Activated CD8-positive, alpha-beta memory T cell treated with anti-CD3 and anti-CD28 coated beads for 4 hours (primary cell): ENCODE results near the gene TMEM184C.

Experiments used
- DNase-seq, 2 donors: peaks; one replicate each; pipeline ENCODE4 v3.0.0-alpha.2; 2020; ENCODE audit warnings: low read depth in 2 of 2

Gene TMEM184C

DNA sequence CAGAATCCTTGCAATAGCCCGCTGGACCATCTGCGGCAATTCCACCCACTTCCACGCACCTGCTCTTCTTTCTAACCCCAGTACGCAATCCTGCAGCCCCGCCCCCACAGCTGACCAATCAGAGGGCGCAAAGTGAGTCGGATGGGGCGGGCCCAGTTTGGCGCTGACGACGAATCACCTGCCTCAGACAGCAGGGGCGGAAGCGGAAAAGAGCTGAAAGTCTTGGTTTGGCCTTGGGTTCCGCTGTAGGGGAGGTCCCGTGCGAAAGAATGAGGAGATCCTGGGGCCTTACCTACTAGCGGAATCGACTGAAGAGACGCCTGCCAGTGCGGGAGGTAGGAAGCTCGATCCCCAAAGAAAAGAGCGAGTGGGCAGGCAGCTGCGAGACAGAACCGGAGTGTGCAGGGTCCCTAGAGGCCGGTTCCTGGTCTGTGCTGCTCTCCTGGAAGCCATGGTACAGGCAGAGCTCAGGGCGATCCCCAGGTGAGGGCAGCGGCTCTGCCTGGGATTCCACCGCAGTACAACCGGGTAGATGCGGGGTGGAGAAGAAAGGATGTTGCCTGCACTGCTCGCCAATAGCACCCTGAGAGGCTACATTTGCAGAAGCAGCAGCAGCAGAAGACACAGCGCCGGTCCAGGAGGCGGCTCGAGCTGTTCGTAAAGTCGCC is at the start of gene TMEM184C:
Gene TMEM184C, plus strand, starts transcription at position 225 of the 668 bp plus-strand sequence. CDS start 560 bp downstream, outside the sequence.
- DNase-seq = peak; percentile 97

DNA sequence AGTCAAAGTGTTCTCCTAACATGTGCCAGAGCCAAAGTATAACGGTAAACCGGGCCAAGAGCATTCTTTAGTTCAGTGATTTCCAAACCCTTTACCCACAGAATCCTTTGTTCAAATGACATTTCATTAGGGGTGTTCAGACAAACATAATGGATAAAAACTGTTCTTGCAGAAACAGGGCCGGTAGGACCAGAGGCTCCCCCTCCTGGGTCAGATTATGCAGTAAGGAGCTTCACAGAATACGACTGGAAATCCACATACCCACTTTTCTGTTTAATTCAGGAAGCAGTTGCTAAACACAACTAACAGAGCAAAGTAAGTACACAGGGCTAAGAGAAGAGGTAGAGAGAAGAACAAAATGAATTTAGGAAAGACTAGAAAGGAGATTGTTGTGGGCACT is 46.6 kb upstream of the TMEM184C start:
- no peak for DNase-seq

- no peak for DNase-seq
Measured at GRCh38 chr4:147571036-147571770, 46.0 kb upstream of the TMEM184C start.

GRCh38 chr4:147576084-147576483 is 41.1 kb upstream of the TMEM184C start:
- DNase-seq = no peak

DNA sequence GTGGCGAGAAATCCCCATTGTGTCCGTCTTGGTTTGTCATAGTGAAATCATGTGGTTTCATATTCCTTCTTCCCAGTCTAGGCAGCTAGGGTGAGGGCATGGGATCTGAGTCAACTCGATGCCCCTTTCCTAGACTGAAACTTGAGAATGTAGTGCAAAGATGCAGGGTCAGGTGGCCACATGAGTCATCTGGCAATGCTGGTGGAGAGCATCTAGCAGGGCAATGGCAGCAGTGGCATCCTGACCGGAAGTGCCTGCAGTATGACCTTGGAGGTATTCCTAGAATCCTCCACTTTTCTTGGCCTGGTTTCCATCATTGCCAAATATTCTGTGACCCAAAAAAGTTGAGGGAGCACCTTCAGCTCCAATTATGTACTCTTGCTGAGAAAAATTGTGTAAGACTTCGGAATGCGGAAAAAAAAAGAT is 39.1 kb upstream of the TMEM184C start:
- no peak for DNase-seq

DNA sequence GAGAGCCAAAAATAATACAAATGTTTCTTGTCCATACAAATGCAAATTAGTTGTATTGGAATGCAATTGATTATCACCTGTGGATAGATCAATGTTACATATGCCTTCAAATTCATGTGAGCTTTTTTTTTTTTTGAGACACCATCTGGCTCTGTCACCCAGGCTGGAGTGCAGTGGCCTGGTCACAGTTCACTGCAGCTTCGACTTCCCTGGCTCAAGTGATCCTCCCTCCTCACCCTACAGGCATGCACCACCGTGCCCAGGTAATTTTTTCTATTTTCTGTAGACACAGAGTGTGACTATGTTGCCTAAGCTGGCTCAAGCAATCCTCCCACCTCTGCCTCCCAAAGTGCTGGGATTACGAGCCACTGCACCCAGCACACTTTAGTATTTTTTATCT is 38.6 kb upstream of the TMEM184C start:
- no peak for DNase-seq

DNA sequence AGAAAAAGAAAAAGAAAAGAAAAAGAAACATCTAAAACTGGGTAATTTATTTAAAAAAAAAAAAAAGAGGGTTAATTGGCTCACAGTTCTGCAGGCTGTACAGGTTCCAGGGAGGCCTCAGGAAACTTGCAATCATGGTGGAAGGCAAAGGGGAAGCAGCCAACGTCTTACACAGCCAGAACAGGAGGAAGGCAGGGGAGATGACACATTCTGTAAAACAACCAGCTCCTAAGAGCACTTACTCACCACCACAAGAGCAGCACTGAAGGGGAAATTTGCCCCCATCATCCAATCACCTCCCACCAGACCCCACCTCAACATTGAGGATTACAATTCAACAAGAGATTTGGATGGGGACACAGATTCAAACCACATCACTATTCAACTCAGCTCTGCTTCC is 36.8 kb upstream of the TMEM184C start:
- DNase-seq = no peak

- no peak for DNase-seq
Measured at GRCh38 chr4:147581606-147582350, 35.4 kb upstream of the TMEM184C start.

- DNase-seq = no peak
Measured at GRCh38 chr4:147582386-147583060, 34.7 kb upstream of the TMEM184C start.

- DNase-seq = no peak
Measured at GRCh38 chr4:147583876-147584275, 33.3 kb upstream of the TMEM184C start.

GRCh38 chr4:147586032-147586431 is 31.2 kb upstream of the TMEM184C start:
- DNase-seq = no peak

DNA sequence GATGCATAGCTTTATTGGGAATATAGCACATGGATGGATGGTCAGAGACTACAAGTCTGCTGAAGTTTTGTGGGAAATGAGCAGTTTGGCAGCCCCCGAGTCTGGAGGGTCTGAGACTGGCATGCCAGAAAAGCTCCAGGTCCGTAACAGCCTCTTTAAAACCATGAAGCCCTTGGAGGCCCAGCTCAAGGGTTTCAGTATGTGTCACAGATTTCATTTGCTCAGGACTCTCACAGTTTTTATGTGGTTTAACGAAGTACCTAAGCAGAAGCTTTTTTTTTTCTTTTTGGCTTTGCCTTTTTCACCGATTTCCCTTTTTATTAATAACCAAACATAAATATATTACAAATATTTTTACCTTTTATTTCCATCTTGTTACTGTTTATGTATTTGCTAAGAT is 30.6 kb upstream of the TMEM184C start:
- DNase-seq = no peak

- no peak for DNase-seq
Measured at GRCh38 chr4:147587041-147587440, 30.2 kb upstream of the TMEM184C start.

DNA sequence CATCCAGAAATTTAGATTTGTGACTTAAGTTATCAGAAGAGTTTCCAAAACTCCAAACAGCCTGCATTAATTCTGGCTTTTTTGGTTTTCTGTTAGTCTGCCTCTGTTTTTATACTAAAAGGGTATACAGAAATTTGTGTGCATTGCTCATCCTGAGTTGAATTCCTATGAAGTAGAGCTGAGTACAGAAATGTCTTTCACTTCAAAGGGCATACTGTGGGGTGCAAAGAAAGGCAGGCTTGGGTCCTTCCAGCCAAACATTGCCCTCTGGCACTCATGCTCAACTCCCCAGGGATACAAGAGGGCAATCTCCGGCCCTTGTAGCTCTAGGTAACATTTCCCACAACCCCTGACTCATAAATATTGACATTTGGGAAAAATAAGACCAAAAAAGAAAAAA is 27.6 kb upstream of the TMEM184C start:
- no peak for DNase-seq

DNA sequence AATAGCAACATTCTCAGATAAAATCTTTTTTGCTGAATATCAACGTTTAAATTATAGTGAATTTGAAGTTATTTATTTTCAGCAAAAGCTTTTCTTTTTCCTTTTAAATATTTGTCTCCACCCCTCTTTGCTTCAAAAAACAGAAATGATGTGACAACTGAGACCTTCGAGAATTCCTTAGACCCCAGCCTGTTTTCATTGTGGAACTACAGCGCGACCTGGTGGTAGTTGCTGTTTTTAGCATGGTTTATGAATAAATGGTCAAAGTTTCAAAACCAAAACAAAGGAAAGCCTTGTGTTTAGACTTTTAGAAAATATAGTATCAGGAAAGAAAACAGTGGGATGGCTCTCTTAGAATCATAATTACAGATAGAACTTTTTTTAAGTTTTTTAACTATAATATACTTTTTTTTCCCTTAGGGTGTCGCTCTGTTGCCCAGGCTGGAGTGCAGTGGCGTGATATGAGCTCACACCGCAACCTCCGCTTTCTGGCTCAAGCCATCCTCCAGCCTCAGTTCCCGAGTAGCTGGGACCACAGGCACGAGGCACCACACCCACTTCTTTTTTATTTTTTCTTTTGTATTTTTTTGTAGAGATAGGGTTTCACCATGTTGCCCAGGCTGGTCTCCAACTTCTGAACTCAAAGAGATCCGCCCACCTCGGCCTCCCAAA is 26.8 kb upstream of the TMEM184C start:
- DNase-seq = peak in 1 of 2 donors; percentile 5

- DNase-seq = no peak
Measured at GRCh38 chr4:147591106-147591505, 26.1 kb upstream of the TMEM184C start.

GRCh38 chr4:147594107-147594506 is 23.1 kb upstream of the TMEM184C start:
- DNase-seq = no peak

- DNase-seq = no peak
Measured at GRCh38 chr4:147594578-147594977, 22.6 kb upstream of the TMEM184C start.

DNA sequence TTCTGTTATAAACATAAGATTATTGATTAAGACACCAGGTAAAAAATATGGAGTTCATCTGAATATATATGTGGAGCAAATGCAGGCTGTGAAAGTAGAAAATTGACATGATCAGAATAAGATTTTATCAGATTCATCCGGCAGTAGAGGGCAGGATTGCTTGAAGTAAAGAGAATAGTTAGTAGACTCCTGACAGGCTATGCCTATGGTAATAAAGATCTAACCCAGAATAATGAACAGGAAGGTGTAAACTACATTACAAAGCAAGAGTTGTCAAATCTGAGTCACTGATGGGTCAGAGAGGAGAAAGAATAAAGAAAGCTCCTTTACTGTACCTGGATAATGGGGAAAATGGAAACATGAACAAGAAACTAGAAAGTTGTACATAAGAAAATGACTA is 20.8 kb upstream of the TMEM184C start:
- no peak for DNase-seq

DNA sequence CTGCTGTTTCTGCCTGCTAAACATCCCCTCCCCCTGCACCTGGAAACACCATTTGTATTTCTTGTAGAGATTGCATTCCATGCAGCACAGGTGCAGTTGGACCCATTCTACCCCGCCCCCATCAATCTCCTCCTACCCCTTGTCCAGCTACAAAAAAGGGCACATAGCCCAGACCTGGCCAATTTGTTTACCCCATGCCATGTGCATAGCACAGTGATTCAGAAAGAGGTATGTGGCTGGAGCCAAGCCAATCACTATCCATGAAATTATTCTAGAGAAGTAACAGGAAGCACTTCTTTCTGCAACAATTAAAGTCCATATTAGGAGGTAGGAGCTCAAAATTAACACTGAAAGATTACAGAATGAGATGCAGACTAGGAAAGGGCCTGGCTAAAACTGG is 20.2 kb upstream of the TMEM184C start:
- no peak for DNase-seq

DNA sequence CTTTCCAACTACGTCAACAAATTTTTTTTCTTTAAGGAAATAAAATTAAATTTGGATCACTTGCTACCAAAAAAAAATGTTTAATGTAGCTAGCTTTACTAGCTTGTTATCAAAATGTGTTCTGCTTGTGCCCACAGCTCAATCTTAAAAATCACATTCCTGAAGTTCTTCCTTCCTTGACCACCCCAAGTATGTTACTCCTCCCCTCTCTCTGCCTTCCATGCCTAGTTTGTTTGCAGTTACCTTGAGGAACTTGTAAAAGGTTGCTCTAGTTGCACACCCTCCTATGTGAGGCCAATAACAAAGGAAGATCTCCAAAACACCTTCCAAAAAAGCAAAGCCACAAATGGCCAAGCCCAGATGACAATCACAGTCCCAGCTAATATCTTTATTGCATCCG is 19.6 kb upstream of the TMEM184C start:
- DNase-seq = no peak

GRCh38 chr4:147599206-147599605 is 18.0 kb upstream of the TMEM184C start:
- DNase-seq = no peak
